Activated CD8-positive, alpha-beta T cell treated with anti-CD3 and anti-CD28 coated beads for 36 hours (primary cell): ENCODE measurements around the gene ABHD12. TPM values are rescaled to one million over a fixed set of nuclear protein-coding genes. Genes with fewer than 3 reads are reported as not detected.
A peak's percentile ranks its signal among the peaks of the same experiment; 100 is the strongest.

ENCODE experiments used
- ATAC-seq: fragments of 200-7000 bp; cut with Tn5 transposase; one replicate; pipeline ENCODE4 v1.10.0; 2021; ENCODE audit warnings: mild to moderate bottlenecking, moderate library complexity
- CTCF ChIA-PET: fragments of 350-600 bp; sonication (Branson Sonifier 250); formaldehyde crosslinking; loops from one replicate; lab custom pipeline; 2021; ENCODE audit warnings: antibody characterized with exemption; lab: Charles Lee
- POLR2A ChIA-PET: fragments of 350-600 bp; sonication (Branson Sonifier 250); formaldehyde crosslinking; loops from one replicate; lab custom pipeline; 2021; ENCODE audit warnings: antibody characterized with exemption; lab: Charles Lee
- DNase-seq: peaks from one replicate; pipeline ENCODE4 v3.0.0-alpha.2; 2020
- H3K27ac Mint-ChIP-seq: one replicate; pipeline ENCODE4 v1.8.0; 2021; ENCODE audit warnings: mild to moderate bottlenecking, mixed read lengths
- H3K27me3 Mint-ChIP-seq: one replicate; pipeline ENCODE4 v1.8.0; 2021; ENCODE audit warnings: mixed read lengths
- H3K36me3 Mint-ChIP-seq: one replicate; pipeline ENCODE4 v1.8.0; 2021; ENCODE audit warnings: low read depth, mixed read lengths
- H3K4me1 Mint-ChIP-seq: one replicate; pipeline ENCODE4 v1.8.0; 2021; ENCODE audit warnings: low read depth, mixed read lengths
- H3K4me3 Mint-ChIP-seq: one replicate; pipeline ENCODE4 v1.8.0; 2021; ENCODE audit warnings: mild to moderate bottlenecking, moderate library complexity, mixed read lengths
- H3K9me3 Mint-ChIP-seq: one replicate; pipeline ENCODE4 v1.8.0; 2021; ENCODE audit warnings: mixed read lengths
- intact Hi-C: fragments of 100-400 bp; cut with micrococcal nuclease; formaldehyde crosslinking; loops from one replicate; pipeline ENCODE4 v1.10.0; 2022
- total RNA-seq, 2 experiments: library from RNA; stranded (reverse); gene quantifications; one replicate each; pipeline ENCODE4 v1.2.3, GENCODE V29; 2021
- TF ChIP-seq, protein P1 (sequence below): fragments of 200-600 bp; IDR thresholded peaks from one replicate; pipeline ENCODE4 v1.8.0; 2022; ENCODE audit warnings: antibody characterized with exemption, mild to moderate bottlenecking

ABHD12 gene
- total RNA-seq, 2 experiments from 2014 or later = 16.0 to 17.0 TPM

DNA sequence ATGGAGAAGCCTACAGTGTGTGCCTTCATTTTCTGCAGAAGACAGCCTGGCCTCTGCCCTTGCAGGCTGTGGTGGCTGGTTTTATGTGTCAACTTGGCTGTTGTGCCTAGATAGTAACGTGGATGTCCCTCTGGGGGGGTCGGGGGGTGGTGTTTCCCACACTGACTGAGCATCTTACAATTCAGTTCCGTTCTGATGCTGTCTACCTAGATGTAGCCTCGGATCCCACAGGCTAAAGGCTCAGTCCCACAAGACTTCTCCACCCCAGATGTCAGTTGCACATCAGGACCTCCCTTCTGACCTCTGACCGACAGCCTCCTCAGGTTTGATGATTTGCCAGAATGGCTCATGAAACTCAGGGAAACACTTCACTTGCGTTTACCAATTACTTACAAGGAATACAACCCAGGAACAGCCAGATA, 138.4 kb downstream of the ABHD12 start:
- Mint-ChIP-seq H3K9me3 (no peaks in the 10 kb centered on the region), H3K4me3 (no peak overlapping the region), H3K36me3 (peaks cover 10% of the 10 kb centered on the region), H3K27me3 (no peaks in the 10 kb centered on the region), H3K27ac (peak overlapping the region; percentile 66), H3K4me1 (peaks cover 59% of the 10 kb centered on the region)
- intact Hi-C loops = no loop called here
- DNase-seq (no peak), ATAC-seq (no peak)
- ChIA-PET POLR2A (no interaction called here), CTCF (interaction anchor here (2.1 to 2.3 kb wide), 2 partner anchors 8 to 147 kb away, joined by 10 to 11 read pairs; no protein-coding TSS in a partner anchor)
- TF ChIP-seq, protein P1, sequence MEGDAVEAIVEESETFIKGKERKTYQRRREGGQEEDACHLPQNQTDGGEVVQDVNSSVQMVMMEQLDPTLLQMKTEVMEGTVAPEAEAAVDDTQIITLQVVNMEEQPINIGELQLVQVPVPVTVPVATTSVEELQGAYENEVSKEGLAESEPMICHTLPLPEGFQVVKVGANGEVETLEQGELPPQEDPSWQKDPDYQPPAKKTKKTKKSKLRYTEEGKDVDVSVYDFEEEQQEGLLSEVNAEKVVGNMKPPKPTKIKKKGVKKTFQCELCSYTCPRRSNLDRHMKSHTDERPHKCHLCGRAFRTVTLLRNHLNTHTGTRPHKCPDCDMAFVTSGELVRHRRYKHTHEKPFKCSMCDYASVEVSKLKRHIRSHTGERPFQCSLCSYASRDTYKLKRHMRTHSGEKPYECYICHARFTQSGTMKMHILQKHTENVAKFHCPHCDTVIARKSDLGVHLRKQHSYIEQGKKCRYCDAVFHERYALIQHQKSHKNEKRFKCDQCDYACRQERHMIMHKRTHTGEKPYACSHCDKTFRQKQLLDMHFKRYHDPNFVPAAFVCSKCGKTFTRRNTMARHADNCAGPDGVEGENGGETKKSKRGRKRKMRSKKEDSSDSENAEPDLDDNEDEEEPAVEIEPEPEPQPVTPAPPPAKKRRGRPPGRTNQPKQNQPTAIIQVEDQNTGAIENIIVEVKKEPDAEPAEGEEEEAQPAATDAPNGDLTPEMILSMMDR = no peak

DNA sequence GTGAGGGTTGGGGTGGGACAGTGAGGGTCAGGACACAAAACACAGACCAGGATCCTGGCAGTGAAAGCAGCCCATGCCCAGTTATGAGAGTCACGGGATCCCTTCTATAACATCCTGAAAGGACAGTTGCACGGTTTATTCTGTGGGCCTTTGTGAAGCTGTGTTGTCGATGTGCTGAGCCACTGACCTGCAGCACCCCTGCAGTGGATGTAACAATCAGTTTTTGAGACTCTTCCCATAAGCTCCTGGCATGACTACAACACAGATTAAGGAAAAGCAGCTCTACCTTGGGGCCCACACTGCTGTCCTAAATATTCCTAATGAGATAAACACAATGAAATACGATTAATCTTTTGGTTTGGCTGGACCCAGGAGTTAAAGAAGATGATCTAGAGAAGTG, 139.1 kb downstream of the ABHD12 start:
- intact Hi-C loops = no loop called here
- CTCF ChIA-PET = interaction anchor here (2.1 to 2.3 kb wide), 2 partner anchors 9 to 148 kb away, joined by 10 to 11 read pairs; no protein-coding TSS in a partner anchor
- peaks cover 8% of the 10 kb centered on the region for H3K36me3 Mint-ChIP-seq
- H3K27ac Mint-ChIP-seq = no peak overlapping the region
- H3K27me3 Mint-ChIP-seq = peaks cover 3% of the 10 kb centered on the region
- H3K9me3 Mint-ChIP-seq = no peaks in the 10 kb centered on the region
- no peak for DNase-seq
- TF ChIP-seq, protein P1 = no peak
- no peak overlapping the region for H3K4me3 Mint-ChIP-seq
- POLR2A ChIA-PET = interaction anchor here (1.5 kb wide), 1 partner anchor 41 kb away, joined by 5 read pairs; no protein-coding TSS in a partner anchor
- H3K4me1 Mint-ChIP-seq = peaks cover 62% of the 10 kb centered on the region
- no peak for ATAC-seq

DNA sequence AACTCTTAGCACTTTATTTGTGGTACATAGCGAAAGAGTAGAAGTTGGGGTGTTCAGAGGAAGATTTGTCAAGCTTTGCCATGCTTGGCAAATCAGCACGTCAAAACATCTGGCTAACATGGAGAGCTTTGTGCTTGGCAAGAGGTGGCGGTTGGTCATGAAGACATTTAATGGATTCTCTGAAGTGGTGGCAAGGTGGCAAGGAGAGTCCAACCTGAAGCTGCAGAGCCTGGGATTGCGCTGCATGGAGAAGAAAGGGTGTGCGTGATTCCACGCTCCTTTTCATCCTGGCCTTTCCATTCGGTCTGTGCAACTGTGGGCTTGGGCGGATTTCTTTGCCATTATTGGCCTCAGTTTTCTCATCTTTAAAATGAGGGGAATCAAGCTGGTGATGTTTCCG, 139.6 kb downstream of the ABHD12 start:
- no peaks in the 10 kb centered on the region for H3K9me3 Mint-ChIP-seq
- no peak overlapping the region for H3K4me3 Mint-ChIP-seq
- ChIA-PET CTCF (interaction anchor here (2.1 to 2.3 kb wide), 2 partner anchors 9 to 148 kb away, joined by 10 to 11 read pairs; no protein-coding TSS in a partner anchor), POLR2A (interaction anchor here (1.2 to 5.2 kb wide), 4 partner anchors 7 to 55 kb away, joined by 3 to 41 read pairs (median 5); partner anchors contain the start of gene ENTPD6)
- H3K4me1 Mint-ChIP-seq = peaks cover 62% of the 10 kb centered on the region
- no peak for DNase-seq
- no peak overlapping the region for H3K27ac Mint-ChIP-seq
- peaks cover 8% of the 10 kb centered on the region for H3K36me3 Mint-ChIP-seq
- peaks cover 4% of the 10 kb centered on the region for H3K27me3 Mint-ChIP-seq
- TF ChIP-seq, protein P1 = no peak
- ATAC-seq = no peak
- intact Hi-C loops = no loop called here

DNA sequence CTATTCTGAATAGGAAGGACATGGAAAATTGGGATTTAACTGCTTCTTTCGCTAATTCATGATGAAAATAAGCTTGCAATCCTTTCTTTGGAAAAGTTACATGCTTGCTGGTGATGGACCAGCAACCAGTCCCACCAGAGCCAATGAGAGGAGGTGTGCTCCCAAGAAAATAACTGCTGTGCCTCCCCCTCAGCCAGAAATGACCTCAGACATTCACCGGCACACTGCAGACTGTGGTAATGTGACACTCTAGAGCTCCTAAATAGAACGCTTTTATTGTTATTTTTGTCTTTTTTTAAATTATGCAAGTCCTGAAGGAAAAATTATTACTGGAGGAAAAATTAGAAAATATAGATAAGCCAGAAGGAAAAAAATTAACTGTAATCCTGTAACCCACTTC, 140.1 kb downstream of the ABHD12 start:
- peaks cover 62% of the 10 kb centered on the region for H3K4me1 Mint-ChIP-seq
- peak overlapping the region; percentile 83 for H3K4me3 Mint-ChIP-seq
- POLR2A ChIA-PET = interaction anchor here (0.6 to 5.2 kb wide), 7 partner anchors 8 to 193 kb away, joined by 3 to 41 read pairs (median 3); partner anchors contain the start of genes ACSS1 and ENTPD6

More for the DNA sequence above, 140.1 kb downstream of the ABHD12 start:
- intact Hi-C loops = no loop called here
- no peak overlapping the region for H3K27ac Mint-ChIP-seq
- DNase-seq = no peak
- ATAC-seq = no peak
- no peaks in the 10 kb centered on the region for H3K9me3 Mint-ChIP-seq
- TF ChIP-seq, protein P1 = no peak
- H3K27me3 Mint-ChIP-seq = peaks cover 4% of the 10 kb centered on the region
- H3K36me3 Mint-ChIP-seq = peaks cover 8% of the 10 kb centered on the region
- CTCF ChIA-PET = interaction anchor here (0.6 to 2.3 kb wide), 3 partner anchors 10 to 273 kb away, joined by 3 to 11 read pairs (median 10); no protein-coding TSS in a partner anchor

Other genes starting within 250 kb of the ABHD12 start
- 10 to 100 TPM; 39.4 to 42.8 TPM for gene ENTPD6, start 195.1 kb downstream of the ABHD12 start, total RNA-seq
- 10 to 100 TPM; 26.1 to 26.5 TPM for gene PYGB, start 142.8 kb downstream of the ABHD12 start, total RNA-seq
- gene GINS1, start 16.8 kb upstream of the ABHD12 start, total RNA-seq = 10 to 100 TPM; 34.9 to 35.9 TPM
- 1 to 10 TPM; 2.3 to 4.1 TPM for gene NINL, start 194.7 kb upstream of the ABHD12 start, total RNA-seq
- gene NANP, start 233.2 kb upstream of the ABHD12 start, total RNA-seq = 1 to 10 TPM; 7.6 to 8.0 TPM